PFSK-1 (cell line): ENCODE measurements around the gene ASS1.

Source experiments
- POLR2AphosphoS5 ChIP-seq: IDR thresholded peaks from 2 replicates; pipeline ENCODE4 v1.6.1; 2012; ENCODE audit warnings: low read depth, mild to moderate bottlenecking, control low read depth, low read length, moderate library complexity
- TAF1 ChIP-seq: IDR thresholded peaks from 2 replicates; pipeline ENCODE4 v1.6.1; 2012; ENCODE audit warnings: low read length, control low read depth, borderline replicate concordance; ENCODE audit not compliant: insufficient read depth

GRCh38 chr9:130549093-130549735 lies 104.5 kb downstream of the ASS1 start:
- TF ChIP-seq POLR2AphosphoS5 (no peak), TAF1 (no peak)
